Activated naive CD4-positive, alpha-beta T cell treated with anti-CD3 and anti-CD28 coated beads for 36 hours (primary cell): ENCODE measurements around the gene ABCB1. TPM values are rescaled to one million over a fixed set of nuclear protein-coding genes. Genes with fewer than 3 reads are reported as not detected.

ENCODE experiments used
- CTCF ChIA-PET: fragments of 350-600 bp; sonication (Branson Sonifier 250); formaldehyde crosslinking; loops from one replicate; lab custom pipeline; 2021; ENCODE audit warnings: antibody characterized with exemption; lab: Charles Lee
- DNase-seq: peaks from one replicate; pipeline ENCODE4 v3.0.0-alpha.2; 2020
- H3K27ac Mint-ChIP-seq: one replicate; pipeline ENCODE4 v1.8.0; 2021; ENCODE audit warnings: mild to moderate bottlenecking, mixed read lengths
- H3K27me3 Mint-ChIP-seq: one replicate; pipeline ENCODE4 v1.8.0; 2021; ENCODE audit warnings: low read depth, mixed read lengths
- H3K36me3 Mint-ChIP-seq: one replicate; pipeline ENCODE4 v1.8.0; 2021; ENCODE audit warnings: low read depth, mixed read lengths
- H3K4me1 Mint-ChIP-seq: one replicate; pipeline ENCODE4 v1.8.0; 2021; ENCODE audit warnings: low read depth, mixed read lengths
- H3K4me3 Mint-ChIP-seq: one replicate; pipeline ENCODE4 v1.8.0; 2021; ENCODE audit warnings: mild to moderate bottlenecking, moderate library complexity, mixed read lengths
- H3K9me3 Mint-ChIP-seq: one replicate; pipeline ENCODE4 v1.8.0; 2021; ENCODE audit warnings: mixed read lengths
- intact Hi-C: fragments of 100-400 bp; cut with micrococcal nuclease; formaldehyde crosslinking; loops from one replicate; pipeline ENCODE4 v1.15.1; 2023
- total RNA-seq, 2 experiments: library from RNA; stranded (reverse); gene quantifications; one replicate each; pipeline ENCODE4 v1.2.3, GENCODE V29; 2021

The ABCB1 gene
- total RNA-seq, 2 experiments from 2014 or later = 2.3 to 3.5 TPM

DNA sequence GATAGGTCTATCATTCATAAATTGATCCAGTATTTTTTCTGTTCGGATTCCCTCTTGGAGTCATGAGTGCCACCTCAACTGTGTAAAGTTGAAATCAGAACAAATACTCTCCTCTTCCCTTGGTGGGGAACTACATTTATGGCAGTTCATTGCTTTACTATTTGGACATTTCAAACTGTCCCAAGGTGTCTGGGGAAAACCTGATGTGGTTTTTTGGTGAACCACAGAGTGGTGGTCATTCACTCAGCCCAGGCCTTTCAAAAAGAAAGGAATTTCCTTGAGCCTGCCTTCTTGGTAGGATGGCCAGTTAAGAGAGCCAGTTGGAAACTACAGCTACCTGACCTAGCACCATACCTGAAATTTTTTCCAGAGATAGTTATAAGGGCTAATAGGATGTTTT is 59.0 kb downstream of the ABCB1 start:
- no peaks in the 10 kb centered on the region for H3K27me3 Mint-ChIP-seq
- H3K4me3 Mint-ChIP-seq = no peak overlapping the region
- CTCF ChIA-PET = no interaction called here
- intact Hi-C loops = no loop called here
- no peak for DNase-seq
- no peaks in the 10 kb centered on the region for H3K9me3 Mint-ChIP-seq
- H3K36me3 Mint-ChIP-seq = peaks cover 2% of the 10 kb centered on the region
- H3K4me1 Mint-ChIP-seq = peaks cover 3% of the 10 kb centered on the region
- H3K27ac Mint-ChIP-seq = no peak overlapping the region

- no peak for DNase-seq
- no peak overlapping the region for H3K4me3 Mint-ChIP-seq
- no peaks in the 10 kb centered on the region for H3K27me3 Mint-ChIP-seq
- CTCF ChIA-PET = interaction anchor here (0.6 kb wide), 1 partner anchor 122 kb away, joined by 3 read pairs; no protein-coding TSS in a partner anchor
- intact Hi-C loops = no loop called here
- H3K9me3 Mint-ChIP-seq = no peaks in the 10 kb centered on the region
- no peak overlapping the region for H3K27ac Mint-ChIP-seq
- H3K4me1 Mint-ChIP-seq = no peaks in the 10 kb centered on the region
- no peaks in the 10 kb centered on the region for H3K36me3 Mint-ChIP-seq
These were observed 62.6 kb downstream of the ABCB1 start for GRCh38 chr7:87538052-87538451.

DNA sequence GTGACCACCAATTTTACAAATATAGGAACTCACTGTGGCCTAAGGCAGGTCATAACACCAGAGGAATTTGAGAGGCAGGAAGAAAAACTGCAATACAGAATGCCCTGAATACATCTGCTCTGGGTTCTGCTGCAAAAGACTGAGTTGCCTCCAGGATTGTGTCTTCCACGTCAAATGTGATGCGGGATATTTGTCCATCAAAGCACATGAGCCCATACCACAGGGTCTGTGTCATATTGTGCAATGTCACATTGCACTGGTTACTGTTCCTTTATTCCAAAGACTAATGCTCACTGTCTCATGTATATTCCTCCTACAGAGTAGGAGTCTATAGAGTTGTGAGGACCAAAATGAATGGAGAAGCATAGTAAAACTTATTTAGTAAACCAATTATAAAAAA is 66.6 kb downstream of the ABCB1 start:
- H3K4me3 Mint-ChIP-seq = no peak overlapping the region
- H3K27me3 Mint-ChIP-seq = no peaks in the 10 kb centered on the region
- no peaks in the 10 kb centered on the region for H3K4me1 Mint-ChIP-seq
- peaks cover 4% of the 10 kb centered on the region for H3K36me3 Mint-ChIP-seq
- H3K27ac Mint-ChIP-seq = no peak overlapping the region
- H3K9me3 Mint-ChIP-seq = no peaks in the 10 kb centered on the region
- CTCF ChIA-PET = no interaction called here
- intact Hi-C loops = no loop called here
- no peak for DNase-seq

- intact Hi-C loops = no loop called here
- CTCF ChIA-PET = interaction anchor here (0.6 kb wide), 1 partner anchor 84 kb away, joined by 8 read pairs; no protein-coding TSS in a partner anchor
These were observed 70.6 kb downstream of the ABCB1 start for GRCh38 chr7:87530126-87530525.

GRCh38 chr7:87528730-87529129 is 72.0 kb downstream of the ABCB1 start:
- intact Hi-C loops = no loop called here
- H3K4me1 Mint-ChIP-seq = no peaks in the 10 kb centered on the region
- no peaks in the 10 kb centered on the region for H3K27me3 Mint-ChIP-seq
- CTCF ChIA-PET = no interaction called here
- H3K9me3 Mint-ChIP-seq = no peaks in the 10 kb centered on the region
- H3K4me3 Mint-ChIP-seq = no peak overlapping the region
- H3K27ac Mint-ChIP-seq = no peak overlapping the region
- peaks cover 7% of the 10 kb centered on the region for H3K36me3 Mint-ChIP-seq
- no peak for DNase-seq

More at GRCh38 chr7:87530126-87530525, 70.6 kb downstream of the ABCB1 start:
- H3K4me1 Mint-ChIP-seq = no peaks in the 10 kb centered on the region
- H3K27ac Mint-ChIP-seq = no peak overlapping the region
- H3K4me3 Mint-ChIP-seq = no peak overlapping the region
- no peaks in the 10 kb centered on the region for H3K27me3 Mint-ChIP-seq
- no peaks in the 10 kb centered on the region for H3K9me3 Mint-ChIP-seq
- DNase-seq = no peak
- H3K36me3 Mint-ChIP-seq = peaks cover 7% of the 10 kb centered on the region

- H3K36me3 Mint-ChIP-seq = peaks cover 3% of the 10 kb centered on the region
- CTCF ChIA-PET = no interaction called here
- H3K9me3 Mint-ChIP-seq = no peaks in the 10 kb centered on the region
- no peaks in the 10 kb centered on the region for H3K27me3 Mint-ChIP-seq
- no peak for DNase-seq
- H3K27ac Mint-ChIP-seq = no peak overlapping the region
- H3K4me1 Mint-ChIP-seq = no peaks in the 10 kb centered on the region
- intact Hi-C loops = no loop called here
- H3K4me3 Mint-ChIP-seq = no peak overlapping the region
These were observed 81.9 kb downstream of the ABCB1 start for GRCh38 chr7:87518735-87519134.

DNA sequence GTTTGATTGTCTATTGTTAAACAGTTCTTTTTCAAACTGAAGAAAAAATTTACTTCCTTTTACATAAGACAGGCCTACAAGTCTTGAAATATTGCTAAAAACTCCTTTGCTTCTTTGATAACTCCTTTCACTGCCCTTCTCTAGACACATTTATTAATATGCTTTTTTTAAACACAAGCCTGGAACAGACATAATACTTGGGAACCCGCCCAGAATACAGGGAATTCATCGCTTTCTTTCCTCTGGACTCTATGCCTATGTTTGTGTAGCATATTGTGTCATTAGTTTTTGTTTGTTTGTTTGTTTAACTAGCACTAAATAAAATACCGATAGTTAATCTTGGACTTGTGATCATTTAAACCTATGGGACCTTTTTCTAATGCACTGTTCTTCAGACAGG is 82.8 kb downstream of the ABCB1 start:
- Mint-ChIP-seq H3K9me3 (no peaks in the 10 kb centered on the region), H3K36me3 (peaks cover 3% of the 10 kb centered on the region), H3K27me3 (no peaks in the 10 kb centered on the region), H3K27ac (no peak overlapping the region), H3K4me1 (no peaks in the 10 kb centered on the region), H3K4me3 (no peak overlapping the region)
- DNase-seq = no peak
- CTCF ChIA-PET = no interaction called here
- intact Hi-C loops = no loop called here

DNA sequence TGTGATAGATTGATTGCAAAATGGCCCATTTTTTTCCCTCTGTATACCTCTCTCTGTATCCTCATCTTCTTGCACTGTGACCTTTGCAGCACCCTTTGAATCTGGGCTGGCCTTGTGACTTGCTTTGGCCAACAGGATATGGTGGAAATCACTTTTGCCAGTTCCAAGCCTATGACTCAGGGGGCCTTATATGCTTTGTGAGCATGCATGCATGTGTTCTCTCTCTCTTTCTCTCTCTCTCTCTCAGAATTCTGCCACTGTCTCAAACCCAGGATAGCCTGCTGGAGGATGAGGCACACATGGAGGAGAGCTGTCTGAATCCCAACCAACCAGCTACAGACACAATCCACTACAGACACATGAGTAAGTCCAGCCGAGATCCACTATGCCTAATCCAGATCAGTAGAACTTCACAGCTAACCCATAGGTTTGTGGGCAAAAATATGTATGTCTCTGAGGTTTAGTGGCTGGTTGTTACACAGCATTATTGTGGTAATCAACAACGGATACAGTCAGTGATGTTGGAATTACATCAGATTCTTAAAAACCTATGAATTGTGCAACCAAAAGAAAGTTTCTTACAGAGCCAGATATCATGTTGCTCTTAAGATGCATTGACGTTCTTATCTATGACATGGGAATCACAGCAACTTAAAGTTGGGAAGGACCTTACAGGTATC is 83.4 kb downstream of the ABCB1 start:
- CTCF ChIA-PET = no interaction called here
- no peak overlapping the region for H3K4me3 Mint-ChIP-seq
- H3K36me3 Mint-ChIP-seq = peaks cover 3% of the 10 kb centered on the region
- intact Hi-C loops = no loop called here
- no peaks in the 10 kb centered on the region for H3K27me3 Mint-ChIP-seq
- no peak for DNase-seq
- no peaks in the 10 kb centered on the region for H3K9me3 Mint-ChIP-seq
- no peaks in the 10 kb centered on the region for H3K4me1 Mint-ChIP-seq
- no peak overlapping the region for H3K27ac Mint-ChIP-seq

DNA sequence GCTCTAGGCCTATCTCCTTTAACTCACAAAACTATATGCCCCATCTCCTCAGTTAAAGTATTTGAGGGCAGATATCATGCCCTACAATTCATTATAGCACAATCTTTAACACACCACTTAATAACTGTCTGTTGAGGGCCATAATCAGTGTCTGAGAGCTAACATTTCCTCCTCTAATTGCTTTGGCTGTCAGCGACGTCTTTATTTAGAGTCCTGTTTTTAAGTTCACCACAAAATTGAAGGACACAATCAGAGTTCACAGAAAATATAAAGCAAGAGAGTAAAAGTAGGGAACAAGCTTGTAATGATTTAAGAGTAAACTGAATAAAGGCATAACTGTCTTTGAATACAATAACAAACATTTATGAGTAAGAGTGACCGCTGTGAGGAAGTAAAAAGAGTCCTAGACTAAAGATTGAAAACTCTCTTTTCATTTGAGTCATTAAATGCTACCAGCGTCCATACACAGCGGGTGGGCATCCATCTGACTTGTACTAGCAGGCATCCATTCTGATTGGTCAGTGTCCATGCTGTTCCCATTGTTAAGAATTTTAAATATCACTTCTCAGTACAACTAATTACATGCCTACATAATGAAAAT is 86.8 kb downstream of the ABCB1 start:
- no peaks in the 10 kb centered on the region for H3K4me1 Mint-ChIP-seq
- no peaks in the 10 kb centered on the region for H3K27me3 Mint-ChIP-seq
- peaks cover 3% of the 10 kb centered on the region for H3K36me3 Mint-ChIP-seq
- H3K4me3 Mint-ChIP-seq = no peak overlapping the region
- H3K27ac Mint-ChIP-seq = no peak overlapping the region
- intact Hi-C loops = no loop called here
- no peak for DNase-seq
- CTCF ChIA-PET = no interaction called here
- no peaks in the 10 kb centered on the region for H3K9me3 Mint-ChIP-seq

DNA sequence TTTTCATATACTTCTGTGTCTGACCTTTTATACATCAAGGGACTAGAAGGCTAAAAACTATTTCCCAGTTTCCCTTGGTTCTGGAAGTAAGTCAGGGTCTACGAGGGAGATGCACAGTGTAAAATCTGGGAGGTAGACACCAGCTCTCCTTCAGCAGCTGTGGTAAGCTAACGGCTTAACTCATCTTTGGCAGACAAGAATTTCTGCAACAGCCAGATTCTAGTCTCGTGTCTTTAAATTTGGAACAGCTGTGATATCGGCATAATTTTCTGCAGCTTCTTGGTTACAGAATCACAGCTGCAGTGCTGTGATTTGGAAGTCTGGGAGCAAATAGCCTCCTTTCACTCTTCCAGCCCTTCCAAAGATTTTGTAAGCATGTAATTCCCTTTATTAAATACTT is 87.8 kb downstream of the ABCB1 start:
- intact Hi-C loops = no loop called here
- no peak for DNase-seq
- no peak overlapping the region for H3K4me3 Mint-ChIP-seq
- no peaks in the 10 kb centered on the region for H3K27me3 Mint-ChIP-seq
- peaks cover 3% of the 10 kb centered on the region for H3K36me3 Mint-ChIP-seq
- CTCF ChIA-PET = no interaction called here
- H3K4me1 Mint-ChIP-seq = no peaks in the 10 kb centered on the region
- H3K27ac Mint-ChIP-seq = no peak overlapping the region
- no peaks in the 10 kb centered on the region for H3K9me3 Mint-ChIP-seq

DNA sequence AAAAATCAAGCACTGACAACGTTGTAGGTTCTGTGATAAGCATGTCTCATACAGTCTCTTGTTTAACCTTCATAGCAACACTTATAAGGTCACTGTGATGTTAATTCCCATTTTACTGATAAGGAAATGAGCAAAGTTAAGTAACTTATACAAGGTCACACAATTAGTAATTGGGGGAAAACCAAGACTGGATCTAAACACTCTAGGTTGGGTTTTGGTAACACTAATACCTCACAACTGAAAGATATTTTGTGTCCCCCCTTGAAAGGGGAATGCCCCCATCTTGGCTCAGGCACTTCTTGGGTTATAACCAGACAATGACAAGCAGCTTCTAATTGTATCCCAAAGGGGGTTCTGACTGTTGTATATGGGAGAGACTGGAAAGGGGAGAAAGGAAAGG is 89.2 kb downstream of the ABCB1 start:
- Mint-ChIP-seq H3K4me1 (no peaks in the 10 kb centered on the region), H3K4me3 (no peak overlapping the region), H3K27me3 (no peaks in the 10 kb centered on the region), H3K9me3 (no peaks in the 10 kb centered on the region), H3K27ac (no peak overlapping the region), H3K36me3 (peaks cover 3% of the 10 kb centered on the region)
- CTCF ChIA-PET = interaction anchor here (0.7 kb wide), 1 partner anchor 307 kb away, joined by 3 read pairs; no protein-coding TSS in a partner anchor
- no peak for DNase-seq
- intact Hi-C loops = no loop called here

- no peak for DNase-seq
- peaks cover 3% of the 10 kb centered on the region for H3K36me3 Mint-ChIP-seq
- H3K4me3 Mint-ChIP-seq = no peak overlapping the region
- CTCF ChIA-PET = no interaction called here
- intact Hi-C loops = no loop called here
- H3K4me1 Mint-ChIP-seq = no peaks in the 10 kb centered on the region
- H3K27me3 Mint-ChIP-seq = no peaks in the 10 kb centered on the region
- H3K27ac Mint-ChIP-seq = no peak overlapping the region
- no peaks in the 10 kb centered on the region for H3K9me3 Mint-ChIP-seq
These were observed 90.2 kb downstream of the ABCB1 start for GRCh38 chr7:87510411-87510875.

GRCh38 chr7:87507446-87507845 is 93.2 kb downstream of the ABCB1 start:
- intact Hi-C loops = loop anchor here (5.0 kb wide), 3 partner anchors 290 to 710 kb away; no protein-coding TSS in a partner anchor
- Mint-ChIP-seq H3K4me3 (no peak overlapping the region), H3K36me3 (no peaks in the 10 kb centered on the region), H3K27ac (no peak overlapping the region), H3K9me3 (no peaks in the 10 kb centered on the region), H3K27me3 (no peaks in the 10 kb centered on the region), H3K4me1 (no peaks in the 10 kb centered on the region)
- CTCF ChIA-PET = interaction anchor here (0.6 kb wide), 1 partner anchor 45 kb away, joined by 3 read pairs; no protein-coding TSS in a partner anchor
- no peak for DNase-seq
